HS-5 (cell line): ENCODE results near the gene RASSF3.
"Not testable (repeated sequence)": the region's sequence is repeated elsewhere in the genome, so short reads cannot be mapped to it uniquely, and the experiment has no call there.

Source experiments
- DNase-seq: peaks from one replicate; pipeline ENCODE4 v3.0.0-alpha.2; 2012; ENCODE audit warnings: low read depth

Gene RASSF3, protein sequence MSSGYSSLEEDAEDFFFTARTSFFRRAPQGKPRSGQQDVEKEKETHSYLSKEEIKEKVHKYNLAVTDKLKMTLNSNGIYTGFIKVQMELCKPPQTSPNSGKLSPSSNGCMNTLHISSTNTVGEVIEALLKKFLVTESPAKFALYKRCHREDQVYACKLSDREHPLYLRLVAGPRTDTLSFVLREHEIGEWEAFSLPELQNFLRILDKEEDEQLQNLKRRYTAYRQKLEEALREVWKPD

DNA sequence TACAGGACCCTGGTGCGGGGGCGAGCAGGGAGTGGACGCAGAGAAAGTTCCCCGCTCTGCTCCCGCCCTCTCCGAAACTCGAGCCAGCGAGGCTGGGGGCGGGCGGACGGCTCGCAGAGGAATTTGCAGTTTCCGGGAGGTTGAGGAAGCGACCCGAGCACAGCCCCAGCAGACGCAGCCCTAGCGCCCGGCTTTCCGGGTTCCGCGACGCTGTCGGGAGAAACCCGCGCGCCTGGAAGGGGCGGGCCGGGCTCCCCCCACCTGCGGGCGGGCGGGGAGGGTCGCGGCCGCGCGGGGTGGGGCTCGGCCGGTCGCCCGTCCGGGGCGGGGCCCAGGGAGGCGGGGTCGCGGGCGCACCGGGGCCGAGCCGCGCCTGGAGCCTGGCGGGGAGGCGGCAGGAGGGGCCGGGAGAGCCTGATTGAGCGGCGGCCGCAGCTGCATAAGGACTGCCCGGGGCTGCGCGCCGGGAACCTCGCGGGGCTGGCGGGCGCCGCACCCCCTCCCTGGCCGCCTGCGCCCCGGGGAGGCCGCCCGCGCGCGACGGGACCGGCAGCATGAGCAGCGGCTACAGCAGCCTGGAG lies at the start of gene RASSF3:
Gene RASSF3 (plus strand): TSS at position 417 of the 581 bp plus-strand sequence. CDS start 138 bp downstream, at position 555.
- no peak for DNase-seq

DNA sequence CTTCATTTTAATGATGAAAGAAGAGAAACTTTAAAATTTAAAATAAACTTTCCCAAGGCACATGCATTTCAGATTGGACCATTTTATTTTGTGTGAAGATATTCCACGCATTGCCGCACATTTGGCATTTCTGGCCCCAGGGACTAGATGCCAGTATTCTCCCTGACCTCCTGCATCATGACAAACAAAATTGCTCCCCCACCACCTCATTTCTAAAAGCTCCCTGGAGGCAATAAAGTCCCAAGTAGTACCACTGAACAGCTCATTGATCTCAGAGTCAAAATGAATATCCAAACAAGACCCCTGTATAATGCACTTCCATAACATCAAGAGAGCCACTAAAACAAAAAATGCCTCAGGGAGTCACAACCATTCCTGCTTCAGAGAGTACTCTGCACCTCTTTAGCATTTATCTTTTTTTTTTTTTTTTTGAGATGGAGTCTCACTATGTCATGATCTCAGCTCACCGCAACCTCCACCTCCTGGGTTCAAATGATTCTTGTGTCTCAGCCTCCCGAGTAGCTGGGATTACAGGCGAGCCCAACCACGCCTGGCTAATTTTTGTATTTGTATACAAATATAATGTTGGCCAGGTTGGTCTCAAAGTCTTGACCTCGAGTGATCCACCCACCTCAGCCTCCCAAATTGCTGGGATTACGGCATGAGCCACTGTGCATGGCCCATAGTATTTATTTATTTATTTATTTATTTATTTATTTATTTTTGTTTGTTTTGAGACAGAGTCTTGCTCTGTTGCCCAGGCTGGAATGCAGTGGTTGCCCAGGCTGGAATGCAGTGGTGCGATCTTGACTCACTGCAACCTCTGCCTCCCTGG lies 48.8 kb upstream of the RASSF3 start:
- DNase-seq = no peak

DNA sequence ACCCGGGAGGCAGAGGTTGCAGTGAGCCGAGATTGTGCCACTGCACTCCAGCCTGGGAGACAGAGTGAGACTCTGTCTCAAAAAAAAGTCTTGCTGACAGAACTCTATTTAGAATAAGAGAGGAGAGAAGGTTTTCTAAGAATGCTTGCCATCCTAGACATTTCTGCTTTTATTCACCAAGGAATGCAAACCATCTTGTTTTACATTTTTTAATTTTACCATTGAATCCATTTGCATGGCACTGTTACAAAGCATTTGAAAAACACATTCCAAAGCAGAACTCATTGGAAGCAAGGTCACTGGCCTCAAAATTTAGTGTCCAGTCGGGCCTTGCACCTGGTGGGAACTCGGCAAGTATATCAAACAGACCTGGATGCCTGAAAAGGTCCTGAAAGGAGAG lies 44.2 kb upstream of the RASSF3 start:
- no peak for DNase-seq

DNA sequence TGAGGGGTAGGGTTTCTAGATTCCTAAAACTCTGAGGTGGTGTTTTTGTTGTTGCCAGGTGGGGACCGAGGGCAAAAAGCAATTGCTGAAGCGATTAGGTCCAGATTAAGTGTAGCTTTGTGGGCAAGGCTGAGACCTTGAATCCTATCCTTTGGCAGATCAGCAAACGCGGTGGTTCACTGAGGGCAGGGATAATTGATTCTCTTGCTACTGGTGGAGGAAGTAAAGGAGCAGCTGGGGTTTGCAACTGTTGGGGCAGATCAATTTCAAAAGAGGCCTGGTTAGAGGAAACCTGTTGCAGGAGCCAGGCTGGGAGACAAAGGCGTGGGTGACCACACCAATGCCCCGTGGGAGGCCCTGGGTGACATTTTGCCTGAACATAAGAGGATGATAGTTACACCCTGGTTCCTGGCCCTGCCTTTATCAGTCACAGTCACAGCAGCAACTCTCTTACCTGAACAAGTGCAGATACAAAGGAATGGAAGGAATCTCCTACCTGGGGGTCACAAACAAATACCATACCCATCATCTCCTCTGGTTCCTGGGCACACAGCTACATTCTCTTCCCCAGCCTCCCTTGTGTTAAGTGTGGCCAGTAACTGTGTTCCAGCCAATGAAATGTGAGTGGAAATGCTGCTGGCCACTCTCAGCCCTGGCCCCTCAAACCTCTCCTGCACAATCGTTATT lies 43.3 kb upstream of the RASSF3 start:
- DNase-seq = no peak

DNA sequence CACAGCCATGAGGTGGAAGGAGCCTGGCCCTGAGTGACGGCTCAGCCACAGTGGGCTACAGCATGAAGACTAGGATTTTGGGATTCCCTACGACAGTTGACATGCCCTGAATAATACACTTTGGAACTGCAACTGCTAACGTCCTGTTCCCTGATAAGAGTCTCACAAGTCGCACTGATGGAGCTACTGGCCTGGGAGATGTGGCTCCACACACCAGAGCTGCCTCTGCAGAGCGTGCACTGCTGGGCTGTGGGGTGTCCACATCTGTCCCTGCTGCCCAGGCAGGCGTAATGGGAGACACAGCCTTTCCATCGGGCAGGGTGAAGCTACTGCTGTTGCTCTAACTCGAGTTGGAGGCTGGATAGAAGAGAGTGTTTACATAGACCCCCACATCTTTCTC lies 42.7 kb upstream of the RASSF3 start:
- DNase-seq = no peak

DNA sequence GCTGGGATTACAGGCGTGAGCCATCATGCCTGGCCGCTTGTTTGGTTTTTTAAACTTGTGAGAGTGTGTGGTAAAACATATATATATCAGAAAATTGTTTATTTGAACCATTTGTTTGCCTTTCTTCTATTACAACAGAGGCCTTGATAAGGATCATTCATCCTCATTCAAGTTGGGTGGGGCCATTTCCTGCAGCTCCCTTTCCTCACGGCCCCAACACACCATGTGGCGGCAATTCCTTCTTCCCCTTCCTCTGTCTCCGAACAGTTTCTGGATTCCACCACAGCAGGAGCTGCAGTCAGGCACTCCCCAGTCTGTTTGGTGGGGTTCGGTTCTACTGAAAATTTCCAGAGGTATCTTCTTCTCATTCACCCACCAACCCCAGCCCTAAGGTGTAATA lies 42.0 kb upstream of the RASSF3 start:
- DNase-seq = no peak

DNA sequence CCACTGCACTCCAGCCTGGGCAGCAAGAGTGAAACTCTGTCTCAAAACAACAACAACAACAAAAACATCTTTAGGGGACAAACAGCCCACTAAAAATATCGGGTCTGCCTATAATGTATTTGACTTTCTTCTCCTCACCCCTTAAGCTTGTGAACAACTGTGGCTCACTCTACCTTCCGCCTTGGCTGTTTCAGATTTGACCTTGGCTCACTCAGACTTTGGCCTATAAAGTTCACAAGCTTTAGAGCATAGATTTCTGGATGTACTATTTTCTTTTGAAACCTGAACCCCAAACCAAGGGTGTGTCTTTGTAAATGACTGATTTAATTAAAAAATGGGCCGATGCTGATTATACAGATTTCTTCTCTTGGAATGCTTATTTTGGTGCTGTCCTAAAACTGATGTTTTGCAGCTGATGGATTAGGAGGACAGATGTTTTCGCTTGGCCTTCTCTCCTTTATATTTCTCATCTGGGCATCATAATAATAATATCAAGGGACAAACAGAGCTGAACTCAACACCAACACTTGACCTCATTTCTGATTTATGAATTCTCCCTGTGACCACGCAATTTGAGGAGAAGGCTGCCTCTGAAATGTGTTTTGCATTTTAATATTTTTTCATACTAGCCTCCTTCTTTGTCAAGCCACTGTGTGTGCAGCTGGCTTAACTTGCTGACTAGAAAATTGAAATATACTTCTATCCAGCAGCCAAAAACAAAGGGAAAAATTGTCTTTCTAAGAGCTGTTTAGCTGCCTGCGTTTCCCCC lies 40.2 kb upstream of the RASSF3 start:
- DNase-seq = no peak

DNA sequence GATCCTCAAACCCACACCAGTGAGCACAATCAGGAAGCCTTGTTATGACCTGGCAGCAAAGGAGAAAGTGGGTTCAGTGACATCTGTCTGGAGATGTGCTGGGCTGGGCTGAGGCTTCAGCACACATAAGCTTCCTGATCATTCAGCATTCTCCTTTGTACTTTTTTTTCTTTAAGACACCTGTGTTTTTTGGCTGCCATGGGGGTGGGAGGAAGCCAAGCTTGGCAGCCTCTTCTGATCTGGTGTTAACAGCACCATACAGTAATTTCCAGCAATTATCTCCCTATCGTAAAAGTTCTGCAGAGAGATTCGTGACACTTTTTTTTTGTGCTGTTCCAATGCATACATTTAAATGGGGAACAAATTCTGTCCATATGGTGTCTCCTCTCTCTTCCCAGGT lies 38.9 kb upstream of the RASSF3 start:
- no peak for DNase-seq

DNA sequence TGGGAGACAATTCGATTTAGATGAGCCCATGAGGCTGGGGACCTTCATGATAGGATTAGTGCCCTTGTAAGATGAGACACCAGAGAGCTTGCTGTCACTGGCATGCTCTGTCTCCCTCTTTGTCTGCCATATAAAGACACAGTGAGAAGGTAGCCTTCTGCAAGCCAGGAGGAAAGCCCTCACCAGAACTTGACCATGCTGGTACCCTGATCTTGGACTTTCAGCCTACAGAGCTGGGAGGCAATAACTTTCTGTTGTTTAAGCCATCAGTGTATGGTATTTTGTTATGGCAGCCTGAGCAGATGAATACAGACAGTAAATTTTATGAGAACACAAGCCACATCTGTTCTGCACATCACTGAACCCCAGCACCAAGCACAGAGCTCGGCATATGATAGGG lies 38.1 kb upstream of the RASSF3 start:
- DNase-seq = no peak

DNA sequence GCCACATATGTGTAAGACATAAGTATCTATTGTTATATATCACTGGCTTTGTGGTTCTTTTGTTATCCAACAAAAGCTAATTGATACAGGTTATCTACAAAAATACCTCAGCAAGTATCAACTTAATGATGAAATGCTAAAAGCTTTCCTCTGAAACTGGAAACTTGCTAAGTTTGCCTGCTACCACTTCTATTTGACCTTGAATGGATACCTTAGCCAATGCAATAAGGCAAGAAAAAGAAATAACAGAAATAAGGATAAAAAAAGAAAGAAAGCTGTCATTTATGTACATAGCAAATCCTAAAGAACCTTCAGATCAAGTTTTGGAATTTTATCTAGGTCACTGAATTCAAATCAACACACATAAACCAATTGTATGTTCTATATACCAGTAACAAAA lies 35.5 kb upstream of the RASSF3 start:
- DNase-seq = no peak

DNA sequence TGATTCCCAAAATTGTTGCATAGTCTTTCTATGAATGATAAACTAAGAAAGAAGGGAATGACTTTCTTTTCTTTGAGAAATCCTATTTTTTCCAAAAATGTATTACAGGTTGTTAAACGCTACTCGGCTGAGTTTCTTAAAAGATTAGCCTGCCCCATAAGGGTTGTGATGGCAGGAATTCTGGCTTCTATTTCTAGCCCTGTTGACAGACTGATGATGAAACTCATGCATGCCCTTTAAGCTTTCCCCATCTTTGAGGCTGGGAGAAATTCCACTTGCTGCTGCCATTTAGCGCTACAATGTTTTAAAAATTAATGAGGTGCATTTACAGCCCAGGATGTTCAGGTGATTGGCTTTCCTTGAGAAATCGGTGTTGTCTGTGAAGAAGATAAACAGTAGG lies 33.2 kb upstream of the RASSF3 start:
- no peak for DNase-seq

DNA sequence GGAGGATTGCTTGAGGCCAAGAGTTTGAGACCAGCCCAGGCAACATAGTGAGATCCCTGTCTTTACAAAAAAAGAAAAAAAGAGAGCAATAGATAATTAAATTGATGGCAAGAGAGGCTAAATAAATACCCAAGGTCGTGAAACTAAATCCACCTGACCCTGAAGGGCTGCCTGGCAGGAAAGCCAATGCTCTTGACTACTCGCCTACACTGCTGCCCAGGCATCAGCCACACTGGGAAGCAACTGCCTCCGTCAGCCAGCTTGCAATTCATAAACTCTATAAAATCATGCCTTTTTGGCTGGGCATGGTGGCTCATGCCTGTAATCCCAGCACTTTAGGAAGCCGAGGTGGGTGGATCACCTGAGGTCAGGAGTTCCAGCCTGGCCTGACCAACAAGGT lies 31.7 kb upstream of the RASSF3 start:
- no peak for DNase-seq

DNA sequence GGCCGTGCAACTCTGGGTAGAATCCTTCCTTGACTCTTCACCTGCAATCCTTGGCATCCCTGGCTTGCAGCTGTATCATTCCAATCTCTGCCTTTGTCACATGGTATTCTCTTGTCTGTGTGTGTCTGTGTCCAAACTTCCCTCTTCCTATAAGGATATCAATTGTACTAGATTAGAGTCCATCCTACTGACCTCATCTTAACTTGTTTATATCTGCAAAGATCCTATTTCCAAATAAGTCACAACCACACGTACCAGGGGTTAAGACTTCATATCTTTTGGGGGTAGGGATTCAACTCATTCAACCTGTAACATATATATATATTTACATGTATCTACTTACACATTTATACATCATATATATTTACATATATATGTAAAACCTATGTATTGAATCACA lies 29.6 kb upstream of the RASSF3 start:
- DNase-seq = no peak

DNA sequence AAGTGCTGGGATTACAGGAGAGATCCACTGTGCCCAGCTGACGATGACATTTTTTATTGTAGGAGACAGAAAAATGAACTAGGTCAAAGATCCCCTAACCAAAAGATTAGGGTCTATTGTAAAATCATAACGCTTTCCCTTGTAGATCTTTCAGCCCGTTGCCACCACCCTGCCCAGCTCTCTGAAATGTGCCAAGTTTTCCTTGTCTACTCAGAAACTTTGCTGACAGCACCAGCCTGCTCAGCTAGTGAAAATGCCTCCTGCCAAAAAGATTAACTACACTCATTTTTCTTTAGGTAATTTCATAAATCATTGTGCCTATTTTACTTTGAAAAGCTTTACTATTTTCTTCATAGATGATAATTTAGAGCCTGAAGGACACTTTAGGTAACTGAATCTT lies 28.2 kb upstream of the RASSF3 start:
- DNase-seq = no peak

DNA sequence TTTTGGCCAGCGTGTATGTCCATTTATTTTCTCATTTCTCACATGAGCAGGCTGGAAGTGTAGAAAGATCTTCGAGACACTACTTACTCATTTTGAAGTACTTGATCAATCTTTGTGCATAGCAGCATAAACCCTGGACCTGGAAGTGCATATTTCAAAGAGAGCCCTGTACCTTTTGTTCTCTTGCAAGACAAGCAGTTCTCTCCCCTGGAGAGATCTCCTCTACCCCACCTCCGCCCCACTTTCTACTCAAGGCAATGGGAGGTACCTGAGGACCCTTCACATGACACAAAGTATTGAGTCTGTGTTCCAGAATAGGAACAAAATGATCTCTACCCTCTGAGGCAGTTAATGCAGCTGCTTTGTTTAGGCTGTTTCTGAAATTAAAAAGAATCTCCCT lies 27.4 kb upstream of the RASSF3 start:
- DNase-seq = no peak

DNA sequence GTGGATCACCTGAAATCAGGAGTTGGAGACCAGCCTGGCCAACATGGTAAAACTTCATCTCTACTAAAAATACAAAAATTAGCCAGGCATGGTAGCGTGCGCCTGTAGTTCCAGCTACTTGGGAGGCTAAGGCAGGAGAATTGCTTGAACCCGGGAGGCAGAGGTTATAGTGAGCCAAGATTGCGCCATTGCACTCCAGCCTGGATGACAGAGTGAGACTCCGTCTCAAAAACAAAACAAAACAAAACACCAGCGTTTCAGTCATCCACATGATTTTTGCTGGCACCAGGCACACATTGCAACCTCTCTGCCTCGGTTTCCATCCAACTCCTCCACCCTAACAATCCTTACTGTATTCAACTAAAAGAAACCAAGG lies 26.9 kb upstream of the RASSF3 start:
- DNase-seq = not testable (repeated sequence)

DNA sequence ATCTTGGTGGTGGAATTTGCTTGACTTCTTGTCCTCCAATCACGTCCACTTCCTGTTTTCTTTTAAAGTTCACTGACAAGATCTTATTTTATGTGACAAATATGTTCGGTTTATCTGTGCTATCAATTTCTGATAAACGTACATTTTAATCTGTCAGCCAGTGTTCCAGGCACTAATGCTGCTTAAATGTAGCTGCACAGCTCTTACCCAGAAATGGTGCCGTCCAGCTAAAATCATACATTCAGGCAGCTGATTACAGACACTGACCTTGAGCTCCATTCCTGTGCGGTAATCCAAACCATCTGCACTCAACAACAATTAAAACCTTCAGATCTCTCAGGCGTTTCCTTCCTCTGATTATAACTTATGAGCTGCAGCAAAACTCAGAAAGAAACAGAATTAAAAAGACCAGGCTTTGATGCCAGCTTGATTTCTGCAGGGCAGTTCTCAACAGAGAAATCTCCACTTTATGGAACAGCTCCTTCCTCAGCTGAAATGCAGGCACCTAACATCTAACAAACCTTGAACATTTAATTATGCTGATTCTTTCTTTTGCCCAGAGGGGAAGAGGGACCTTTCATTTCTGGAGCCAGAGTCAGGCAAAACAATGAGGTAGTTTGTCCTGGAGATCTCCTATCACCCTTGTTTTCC lies 26.4 kb upstream of the RASSF3 start:
- DNase-seq = no peak

DNA sequence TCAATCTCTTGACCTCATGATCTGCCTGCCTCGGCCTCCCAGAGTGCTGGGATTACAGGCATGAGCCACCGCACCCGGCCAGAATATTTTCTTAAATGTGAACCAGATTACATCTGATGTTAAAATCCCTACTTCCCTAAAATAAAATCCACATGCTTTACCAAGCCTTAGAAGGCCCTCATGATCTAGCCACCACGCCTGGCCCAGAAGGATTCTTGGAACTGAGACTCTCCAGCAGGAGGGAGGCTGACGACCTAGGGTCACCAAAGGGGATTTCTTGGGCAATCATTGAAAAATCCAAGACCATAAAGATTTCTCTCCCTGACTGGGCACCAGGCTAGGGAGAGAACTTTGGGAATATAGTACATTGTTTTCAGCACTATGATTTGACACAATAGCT lies 25.2 kb upstream of the RASSF3 start:
- DNase-seq = no peak

DNA sequence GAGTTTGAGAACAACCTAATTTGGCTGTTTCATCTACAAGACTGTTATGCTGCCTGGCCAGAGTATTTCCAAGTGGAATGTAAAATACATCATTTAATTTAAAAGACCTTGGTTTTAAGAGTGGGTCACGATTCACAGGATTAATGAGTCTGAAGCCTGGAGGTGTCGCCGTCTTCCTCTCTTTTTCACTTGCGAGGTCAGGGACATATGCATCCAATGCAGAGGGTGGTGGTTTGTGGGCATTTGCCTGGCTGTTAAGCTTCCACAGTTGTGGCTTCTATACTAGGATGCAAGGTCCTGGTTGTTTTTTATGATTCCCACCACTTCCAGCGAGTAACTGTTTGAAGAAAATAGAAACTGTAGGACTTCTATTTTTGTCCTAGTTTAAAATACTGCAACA lies 22.8 kb upstream of the RASSF3 start:
- DNase-seq = no peak

DNA sequence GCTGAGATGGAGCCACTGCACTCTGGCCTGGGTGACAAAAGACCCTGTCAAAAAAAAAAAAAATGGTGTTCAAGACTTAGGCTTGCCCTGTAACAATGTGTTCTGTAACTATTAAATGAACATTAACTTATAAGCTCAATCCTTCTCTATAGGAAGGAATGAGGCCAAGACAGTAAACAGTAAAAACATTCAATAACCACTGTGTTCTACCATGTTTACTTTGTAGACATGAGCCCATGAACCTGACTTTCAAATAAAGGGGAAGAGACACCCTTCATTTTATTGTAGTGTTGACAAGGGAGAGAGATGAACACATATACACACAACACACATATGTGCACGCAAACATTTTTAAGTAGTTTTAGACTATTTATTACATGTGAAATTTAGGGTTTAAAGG lies 20.1 kb upstream of the RASSF3 start:
- DNase-seq = no peak
